HepG2 (cell line): Measurements from ENCODE around the gene DLG2. TPM values are rescaled to one million over a fixed set of nuclear protein-coding genes. Genes with fewer than 3 reads are reported as not detected.

Source experiments
- ATAC-seq: fragments of 200-7000 bp; cut with Tn5 transposase; 3 replicates; pipeline ENCODE4 v1.9.1; 2020; ENCODE audit warnings: mild to moderate bottlenecking, moderate library complexity
- BruUV-seq: library from RNA; stranded (reverse); fragments of 400-500 nt; replicated peaks from 2 replicates; lab custom pipeline; 2021; lab: Mats Ljungman, UMichigan
- CTCF ChIA-PET: fragments of 300-600 bp; formaldehyde crosslinking; extraction: SDS; loops from one replicate; lab custom pipeline; 2021; ENCODE audit warnings: low total read pairs, inconsistent platforms, low intra/inter-chr PET ratio; lab: Yijun Ruan, JAX
- POLR2A ChIA-PET: fragments of 350-600 bp; sonication (Branson Sonifier 250); formaldehyde crosslinking; loops from one replicate; lab custom pipeline; 2020; ENCODE audit warnings: antibody characterized with exemption, inconsistent platforms; lab: Yijun Ruan, JAX
- DNase-seq: peaks from one replicate; pipeline ENCODE4 v3.0.0-alpha.2; 2015; ENCODE audit warnings: low spot score
- FAIRE-seq: peaks from 3 replicates; lab custom pipeline; 2011; peaks lifted over from hg19 to GRCh38; lab: Jason Lieb, UNC
- H2AFZ ChIP-seq: one replicate; pipeline ENCODE4 v1.6.1; 2011; ENCODE audit warnings: low read length, inconsistent platforms
- H3K27ac ChIP-seq: fragments of 300-600 bp; 3 replicates; pipeline ENCODE4 v1.8.0; 2011; ENCODE audit warnings: mixed run types, mild to moderate bottlenecking, mixed read lengths, low read length, inconsistent platforms; ENCODE audit not compliant: insufficient read depth; ENCODE audit errors: extremely low read length
- H3K27me3 ChIP-seq, 2 experiments: fragments of 200-600 bp in 1 of 2; 2 replicates in 1 of 2; 3 replicates in 1 of 2; pipeline versions ENCODE4 v1.6.0 to v1.8.0; 2011; ENCODE audit warnings: low read length in 2 of 2, mild to moderate bottlenecking in 2 of 2, moderate library complexity in 2 of 2, inconsistent platforms in 1 of 2; ENCODE audit not compliant: insufficient read depth in 2 of 2, control insufficient read depth in 1 of 2
- H3K36me3 ChIP-seq, 2 experiments: fragments of 200-600 bp in 1 of 2; replicated peaks in 1 of 2; 2 replicates in 1 of 2; 3 replicates in 1 of 2; pipeline versions ENCODE4 v1.5.1 to v1.8.0; 2011; ENCODE audit warnings: low read length in 2 of 2, inconsistent platforms in 1 of 2; ENCODE audit not compliant: insufficient read depth in 2 of 2, control insufficient read depth in 1 of 2
- H3K4me1 ChIP-seq: 2 replicates; pipeline ENCODE4 v1.5.1; 2012; ENCODE audit warnings: low read length, inconsistent platforms; ENCODE audit not compliant: insufficient read depth
- H3K4me2 ChIP-seq: 2 replicates; pipeline ENCODE4 v1.6.0; 2011; ENCODE audit warnings: low read depth, low read length, inconsistent platforms
- H3K4me3 ChIP-seq, 3 experiments: fragments of 200-600 bp in 1 of 3; sonication (generic), shearing (Covaris generic) in 1 of 3; replicated peaks in 1 of 3; 2 replicates each; pipeline ENCODE4 v1.5.1; 2011 to 2016; ENCODE audit warnings: low read length in 3 of 3, inconsistent platforms in 2 of 3, low read depth in 2 of 3, mild to moderate bottlenecking in 2 of 3, control low read depth in 1 of 3, mixed read lengths in 1 of 3; ENCODE audit not compliant: insufficient read depth in 1 of 3
- H3K79me2 ChIP-seq: one replicate; pipeline ENCODE4 v1.6.1; 2011; ENCODE audit warnings: low read length, inconsistent platforms; ENCODE audit not compliant: insufficient read depth
- H3K9ac ChIP-seq: 2 replicates; pipeline ENCODE4 v1.6.0; 2011; ENCODE audit warnings: mild to moderate bottlenecking, low read depth, low read length, inconsistent platforms; ENCODE audit not compliant: insufficient read depth
- H3K9me3 ChIP-seq: 2 replicates; pipeline ENCODE4 v1.5.1; 2012; ENCODE audit warnings: mild to moderate bottlenecking, low read length
- H4K20me1 ChIP-seq: 2 replicates; pipeline ENCODE4 v1.6.0; 2011; ENCODE audit warnings: inconsistent platforms, mild to moderate bottlenecking, low read length, moderate library complexity; ENCODE audit not compliant: insufficient read depth
- CHD2 ChIP-seq: IDR thresholded peaks from 2 replicates; pipeline ENCODE4 v1.6.1; 2011; ENCODE audit warnings: low read depth, low read length, improper control_type of control experiment
- HNRNPK ChIP-seq: fragments of 200-400 bp; formaldehyde crosslinking; IDR thresholded peaks from 2 replicates; pipeline ENCODE4 v1.6.1; 2018; ENCODE audit warnings: low read length, low read depth, moderate library complexity, mild to moderate bottlenecking; ENCODE audit not compliant: poor library complexity, severe bottlenecking
- HNRNPUL1 ChIP-seq: fragments of 200-400 bp; formaldehyde crosslinking; IDR thresholded peaks from 2 replicates; pipeline ENCODE4 v1.6.1; 2017; ENCODE audit warnings: low read depth, mild to moderate bottlenecking, low read length, moderate library complexity
- KDM3A ChIP-seq: IDR thresholded peaks from 2 replicates; pipeline ENCODE4 v1.6.1; 2018; ENCODE audit warnings: low read depth, missing compliant biosample characterization
- MAFF ChIP-seq: IDR thresholded peaks from 2 replicates; pipeline ENCODE4 v1.6.1; 2011; ENCODE audit warnings: low read depth, low read length, improper control_type of control experiment
- NFE2 ChIP-seq: sonication (generic); formaldehyde crosslinking; IDR thresholded peaks from 2 replicates; pipeline ENCODE4 v1.4.0; 2020; ENCODE audit warnings: missing genetic modification reagents
- PRMT3 ChIP-seq: sonication (generic); formaldehyde crosslinking; IDR thresholded peaks from 2 replicates; pipeline ENCODE4 v1.8.1; 2022; ENCODE audit warnings: low read depth, mild to moderate bottlenecking, moderate library complexity, missing genetic modification reagents, borderline replicate concordance
- TAF15 ChIP-seq: fragments of 200-400 bp; formaldehyde crosslinking; IDR thresholded peaks from one replicate; pipeline ENCODE4 v1.6.1; 2018; ENCODE audit warnings: mild to moderate bottlenecking, low read depth, low read length; ENCODE audit not compliant: poor library complexity, severe bottlenecking
- ZNF562 ChIP-seq: sonication (generic); formaldehyde crosslinking; IDR thresholded peaks from 2 replicates; pipeline ENCODE4 v1.8.0; 2022; ENCODE audit warnings: missing genetic modification reagents, borderline replicate concordance
- WGBS: methylation state at CpG from one replicate; pipeline ENCODE4 v1.1.6; 2017; ENCODE audit warnings: low lambda C conversion rate; 5-methylcytosine and 5-hydroxymethylcytosine counted together
- in situ Hi-C: cut with HindIII; loops from 2 replicates; pipeline ENCODE4 v1.10.0; 2017; ENCODE audit warnings: low pct_unique_long_range_greater_than_20kb; ENCODE audit not compliant: extremely low pct_ligation_motif_present
- intact Hi-C: fragments of 100-400 bp; cut with micrococcal nuclease; formaldehyde crosslinking; loops from one replicate; pipeline ENCODE4 v1.10.0; 2022; ENCODE audit not compliant: unreplicated experiment
- polyA plus RNA-seq, 8 experiments: library from polyadenylated mRNA; depleted of rRNA in 3 of 8; stranded (reverse) in 7 of 8; unstranded in 1 of 8; fragments of >200 nt; fragmentation: Illumina TruSeq in 4 of 8; extraction: Trizol in 4 of 8; gene quantifications; 2 replicates each; pipeline versions ENCODE4 v1.2.1 to v1.2.3, GENCODE V29; 2011 to 2016; ENCODE audit warnings: low read depth in 4 of 8, missing spikeins in 1 of 8, mixed read lengths in 1 of 8; ENCODE audit not compliant: insufficient read depth in 1 of 8
- total RNA-seq, 5 experiments: library from RNA; depleted of rRNA; stranded (reverse); fragments of >200 nt; fragmentation: Illumina TruSeq; extraction: Trizol; gene quantifications; 2 replicates each; pipeline ENCODE4 v1.2.3, GENCODE V29; 2016; ENCODE audit warnings: low read depth in 1 of 5
- TF ChIP-seq, protein P1 (sequence below): IDR thresholded peaks from 2 replicates; pipeline ENCODE4 v1.4.0; 2020; ENCODE audit warnings: mild to moderate bottlenecking, missing genetic modification reagents

Gene DLG2
- total and polyA plus RNA-seq, 2 of the 13 experiments (the other 11 are each of a cell fraction or from before 2014, with no cell fraction given) = 0.46 to 1.0 TPM

DNA sequence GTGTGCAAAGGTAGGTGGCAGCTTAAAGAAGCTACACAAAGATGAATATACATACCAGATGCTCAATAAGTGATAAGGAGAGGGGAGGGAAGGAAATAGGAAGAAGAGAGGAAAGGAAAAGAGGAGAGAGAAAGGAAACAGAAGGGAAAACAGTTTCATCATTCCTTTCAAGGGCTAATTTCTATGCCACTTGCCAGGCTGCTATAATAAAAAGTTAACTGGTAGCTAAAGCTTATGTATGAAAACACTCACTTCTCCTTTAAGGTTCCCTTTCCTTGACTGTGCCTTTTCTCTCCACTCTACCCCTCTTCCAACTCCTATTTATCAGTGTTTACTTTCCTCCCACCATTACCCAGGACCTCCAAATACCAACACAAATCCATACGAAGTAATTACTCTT is 347.9 kb downstream of the DLG2 start:
- Histone ChIP-seq H3K4me1 (no peaks in the 10 kb centered on the region), H2AFZ (no peak overlapping the region), H3K4me2 (no peak overlapping the region), H4K20me1 (no peaks in the 10 kb centered on the region), H3K9me3 (no peaks in the 10 kb centered on the region), H3K79me2 (no peaks in the 10 kb centered on the region), H3K36me3 (no peaks in the 10 kb centered on the region), H3K4me3 (no peak overlapping the region), H3K27ac (no peak overlapping the region), H3K27me3 (no peaks in the 10 kb centered on the region), H3K9ac (no peak overlapping the region)
- in situ Hi-C loops = no loop called here
- peak; percentile 50 for TF ChIP-seq HNRNPK
- no peak for TF ChIP-seq TAF15
- CTCF ChIA-PET = no interaction called here
- FAIRE-seq (no peak), DNase-seq (no peak), ATAC-seq (no peak)
- POLR2A ChIA-PET = no interaction called here
- intact Hi-C loops = no loop called here
- 2% methylated on average over 1 of the region's 1 CpG for WGBS
- BruUV-seq = no TSS peak

DNA sequence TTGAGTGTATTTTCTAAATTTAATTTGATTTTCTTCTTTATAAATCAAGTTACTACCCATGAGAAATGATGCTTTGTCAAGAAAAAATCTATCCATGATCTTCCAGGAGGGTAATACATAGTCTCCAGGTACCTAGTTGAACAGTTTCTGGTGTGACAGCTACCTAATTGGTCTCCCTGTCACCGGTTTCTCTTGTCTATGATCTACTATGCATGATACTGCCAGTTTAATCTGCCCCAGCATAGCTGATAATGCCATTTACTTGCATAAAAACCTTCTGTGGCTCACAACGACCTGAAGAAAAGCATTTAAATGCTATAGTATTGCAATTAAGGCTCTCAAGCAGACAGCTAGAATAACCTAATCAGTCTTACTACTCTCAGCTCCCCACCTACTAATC is 349.5 kb downstream of the DLG2 start:
- POLR2A ChIA-PET = no interaction called here

More for the DNA sequence above, 349.5 kb downstream of the DLG2 start:
- H3K27ac ChIP-seq = no peak overlapping the region
- H4K20me1 ChIP-seq = no peaks in the 10 kb centered on the region
- no peak overlapping the region for H2AFZ ChIP-seq
- H3K9ac ChIP-seq = no peak overlapping the region
- in situ Hi-C loops (no loop called here), intact Hi-C loops (no loop called here)
- H3K27me3 ChIP-seq = no peaks in the 10 kb centered on the region
- CTCF ChIA-PET = no interaction called here
- no TSS peak for BruUV-seq
- no peak for TF ChIP-seq PRMT3
- TF ChIP-seq, protein P1, sequence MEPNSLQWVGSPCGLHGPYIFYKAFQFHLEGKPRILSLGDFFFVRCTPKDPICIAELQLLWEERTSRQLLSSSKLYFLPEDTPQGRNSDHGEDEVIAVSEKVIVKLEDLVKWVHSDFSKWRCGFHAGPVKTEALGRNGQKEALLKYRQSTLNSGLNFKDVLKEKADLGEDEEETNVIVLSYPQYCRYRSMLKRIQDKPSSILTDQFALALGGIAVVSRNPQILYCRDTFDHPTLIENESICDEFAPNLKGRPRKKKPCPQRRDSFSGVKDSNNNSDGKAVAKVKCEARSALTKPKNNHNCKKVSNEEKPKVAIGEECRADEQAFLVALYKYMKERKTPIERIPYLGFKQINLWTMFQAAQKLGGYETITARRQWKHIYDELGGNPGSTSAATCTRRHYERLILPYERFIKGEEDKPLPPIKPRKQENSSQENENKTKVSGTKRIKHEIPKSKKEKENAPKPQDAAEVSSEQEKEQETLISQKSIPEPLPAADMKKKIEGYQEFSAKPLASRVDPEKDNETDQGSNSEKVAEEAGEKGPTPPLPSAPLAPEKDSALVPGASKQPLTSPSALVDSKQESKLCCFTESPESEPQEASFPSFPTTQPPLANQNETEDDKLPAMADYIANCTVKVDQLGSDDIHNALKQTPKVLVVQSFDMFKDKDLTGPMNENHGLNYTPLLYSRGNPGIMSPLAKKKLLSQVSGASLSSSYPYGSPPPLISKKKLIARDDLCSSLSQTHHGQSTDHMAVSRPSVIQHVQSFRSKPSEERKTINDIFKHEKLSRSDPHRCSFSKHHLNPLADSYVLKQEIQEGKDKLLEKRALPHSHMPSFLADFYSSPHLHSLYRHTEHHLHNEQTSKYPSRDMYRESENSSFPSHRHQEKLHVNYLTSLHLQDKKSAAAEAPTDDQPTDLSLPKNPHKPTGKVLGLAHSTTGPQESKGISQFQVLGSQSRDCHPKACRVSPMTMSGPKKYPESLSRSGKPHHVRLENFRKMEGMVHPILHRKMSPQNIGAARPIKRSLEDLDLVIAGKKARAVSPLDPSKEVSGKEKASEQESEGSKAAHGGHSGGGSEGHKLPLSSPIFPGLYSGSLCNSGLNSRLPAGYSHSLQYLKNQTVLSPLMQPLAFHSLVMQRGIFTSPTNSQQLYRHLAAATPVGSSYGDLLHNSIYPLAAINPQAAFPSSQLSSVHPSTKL = no peak
- TF ChIP-seq CHD2 = no peak
- no peak for TF ChIP-seq KDM3A
- TF ChIP-seq HNRNPUL1 = no peak
- no peak for TF ChIP-seq ZNF562
- TF ChIP-seq MAFF = no peak
- no peak for TF ChIP-seq NFE2
- no peak overlapping the region for H3K4me2 ChIP-seq
- WGBS = 4% methylated on average over 2 of the region's 2 CpGs
- H3K36me3 ChIP-seq = no peaks in the 10 kb centered on the region
- H3K9me3 ChIP-seq = no peaks in the 10 kb centered on the region
- H3K4me3 ChIP-seq = no peak overlapping the region
- no peak for DNase-seq
- FAIRE-seq = no peak
- no peaks in the 10 kb centered on the region for H3K79me2 ChIP-seq
- ATAC-seq = no peak
- H3K4me1 ChIP-seq = no peaks in the 10 kb centered on the region
